ENCODE measurements around the gene ZNF606.

GRCh38 chr19:58033741-58034476 is 31.3 kb upstream of the ZNF606 start, which contains the start of gene ZSCAN1:
- TF ChIP-seq CTCF (IDR thresholded peaks at IDR 0.05; ENCODE audit: poor library complexity) (no peak), EZH2 (IDR thresholded peaks at IDR 0.05; ENCODE audit: borderline replicate concordance) (no peak)

Measured in hepatocyte (in vitro differentiated cells).